Stimulated activated naive CD4-positive, alpha-beta T cell treated with Interleukin-2 at 50 U/mL for 16 hours (primary cell): ENCODE results near the gene STAT5B.
"Not testable (repeated sequence)": the region's sequence is repeated elsewhere in the genome, so short reads cannot be mapped to it uniquely, and the experiment has no call there.

Experiments used
- DNase-seq: peaks from one replicate; lab custom pipeline; 2025; lab: John Stamatoyannopoulos, UW

The STAT5B gene

DNA sequence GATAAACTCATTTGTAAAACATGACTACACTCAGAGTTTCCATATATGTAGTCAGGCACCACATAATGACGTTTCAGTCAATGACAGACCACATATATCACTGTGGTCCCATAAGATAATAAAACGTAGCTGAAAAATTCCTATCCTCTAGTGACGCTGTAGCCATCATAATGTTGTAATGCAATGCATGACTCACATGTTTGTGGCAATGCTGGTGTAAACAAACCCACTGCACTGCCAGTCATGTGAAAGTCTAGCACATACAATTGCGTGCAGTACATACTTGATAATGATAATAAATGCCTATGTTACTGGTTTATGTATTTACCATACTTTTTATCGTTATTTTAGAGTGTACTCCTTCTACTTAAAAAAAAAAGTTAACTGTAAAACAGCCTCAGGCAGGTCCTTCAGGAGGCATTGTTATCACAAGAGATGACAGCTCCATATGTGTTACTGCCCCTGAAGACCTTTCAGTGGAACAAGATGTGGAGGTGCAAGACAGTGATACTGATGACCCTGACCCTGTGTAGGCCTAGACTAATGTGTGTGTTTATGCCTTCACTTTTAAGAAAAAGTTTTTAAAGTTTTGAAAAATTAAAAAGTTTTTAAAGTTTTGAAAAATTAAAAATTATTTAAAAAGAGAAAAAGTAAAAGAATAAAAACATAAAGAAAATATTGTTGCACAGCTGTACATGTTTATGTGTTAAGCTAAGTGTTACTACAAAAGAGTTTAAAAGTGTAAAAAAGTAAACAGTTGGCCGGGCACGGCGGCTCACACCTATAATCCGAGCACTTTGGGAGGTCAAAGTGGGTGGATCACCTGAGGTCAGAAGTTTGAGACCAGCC is 9.0 kb downstream of the STAT5B start:
- peak; percentile 40 for DNase-seq

DNA sequence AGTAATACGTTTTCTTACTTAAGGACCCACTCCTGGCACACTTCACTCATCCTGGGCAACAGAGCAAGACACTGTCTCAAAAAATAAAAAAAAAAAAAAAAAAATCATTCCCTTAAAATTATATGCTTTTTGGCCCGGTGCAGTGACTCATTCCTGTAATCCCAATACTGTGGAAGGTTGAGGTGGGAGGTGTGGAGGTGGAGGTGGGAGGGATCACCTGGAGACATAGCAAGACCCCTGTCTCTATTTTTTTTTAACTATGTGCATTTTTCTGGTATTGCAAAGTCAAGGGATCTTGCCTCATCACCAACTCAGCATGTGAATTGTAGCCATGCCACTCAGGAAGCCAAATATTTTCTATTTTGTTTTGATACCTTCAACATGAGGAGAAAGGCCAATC is 9.7 kb downstream of the STAT5B start:
- no peak for DNase-seq

DNA sequence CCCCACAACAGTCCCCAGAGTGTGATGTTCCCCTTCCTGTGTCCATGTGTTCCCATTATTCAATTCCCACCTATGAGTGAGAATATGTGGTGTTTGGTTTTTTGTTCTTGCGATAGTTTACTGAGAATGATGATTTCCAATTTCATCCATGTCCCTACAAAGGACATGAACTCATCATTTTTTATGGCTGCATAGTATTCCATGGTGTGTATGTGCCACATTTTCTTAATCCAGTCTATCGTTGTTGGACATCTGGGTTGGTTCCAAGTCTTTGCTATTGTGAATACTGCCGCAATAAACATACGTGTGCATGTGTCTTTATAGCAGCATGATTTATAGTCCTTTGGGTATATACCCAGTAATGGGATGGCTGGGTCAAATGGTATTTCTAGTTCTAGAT is 11.8 kb downstream of the STAT5B start:
- not testable (repeated sequence) for DNase-seq

DNA sequence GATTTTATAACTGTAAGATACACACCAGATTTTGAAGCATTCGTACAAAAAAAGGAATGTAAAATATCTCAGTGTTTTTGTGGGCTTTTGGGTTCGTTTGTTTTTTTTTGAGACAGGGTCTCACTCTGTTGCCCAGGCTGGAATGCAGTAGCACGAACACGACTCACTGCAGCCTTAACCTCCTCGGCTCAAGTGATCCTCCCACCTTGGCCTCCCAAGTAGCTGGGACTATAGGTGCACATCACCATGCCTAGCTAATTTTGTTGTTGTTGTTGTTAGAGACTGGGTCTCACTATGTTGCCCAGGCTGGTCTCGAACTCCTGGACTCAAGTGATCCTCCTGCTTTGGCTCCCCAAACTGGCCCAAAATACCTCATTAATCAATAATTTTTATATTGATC is 15.9 kb downstream of the STAT5B start:
- DNase-seq = no peak

DNA sequence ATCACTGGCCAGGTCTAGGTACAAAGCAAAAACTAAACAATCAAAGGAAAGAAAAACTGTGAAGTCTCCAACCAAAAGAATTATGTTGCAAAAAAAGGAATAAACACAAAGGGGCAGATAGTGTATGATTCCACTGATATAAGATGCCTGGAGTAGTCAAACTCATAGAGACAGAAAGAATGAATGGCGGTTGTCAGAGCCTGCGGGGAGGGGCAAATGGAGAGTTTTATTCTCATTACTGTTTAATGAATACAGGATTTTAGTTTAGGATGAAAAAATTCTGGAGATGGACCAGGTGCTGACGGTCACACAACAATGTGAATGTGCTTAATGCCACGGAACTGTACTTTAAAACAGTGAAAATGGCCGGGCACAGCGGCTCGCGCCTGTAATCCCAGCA is 20.7 kb downstream of the STAT5B start:
- DNase-seq = no peak

DNA sequence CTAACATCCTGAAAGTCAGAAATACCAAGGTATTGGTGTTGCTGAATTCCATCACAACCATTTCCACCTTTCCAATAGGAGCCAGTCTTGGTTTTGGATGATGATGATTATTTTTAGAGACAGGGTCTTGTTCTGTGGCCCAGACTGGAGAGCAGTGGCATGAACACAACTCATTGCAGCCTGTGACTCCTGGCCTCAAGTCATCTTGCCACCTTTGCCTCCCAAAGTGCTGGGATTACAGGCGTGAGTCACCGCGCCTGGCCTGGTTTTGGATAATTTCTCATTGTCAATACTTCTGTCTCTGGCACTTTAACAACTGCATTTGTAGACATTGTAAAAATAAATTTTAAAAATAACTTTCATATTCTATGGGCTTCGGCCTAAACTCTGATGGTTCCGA is 22.6 kb downstream of the STAT5B start:
- DNase-seq = no peak

DNA sequence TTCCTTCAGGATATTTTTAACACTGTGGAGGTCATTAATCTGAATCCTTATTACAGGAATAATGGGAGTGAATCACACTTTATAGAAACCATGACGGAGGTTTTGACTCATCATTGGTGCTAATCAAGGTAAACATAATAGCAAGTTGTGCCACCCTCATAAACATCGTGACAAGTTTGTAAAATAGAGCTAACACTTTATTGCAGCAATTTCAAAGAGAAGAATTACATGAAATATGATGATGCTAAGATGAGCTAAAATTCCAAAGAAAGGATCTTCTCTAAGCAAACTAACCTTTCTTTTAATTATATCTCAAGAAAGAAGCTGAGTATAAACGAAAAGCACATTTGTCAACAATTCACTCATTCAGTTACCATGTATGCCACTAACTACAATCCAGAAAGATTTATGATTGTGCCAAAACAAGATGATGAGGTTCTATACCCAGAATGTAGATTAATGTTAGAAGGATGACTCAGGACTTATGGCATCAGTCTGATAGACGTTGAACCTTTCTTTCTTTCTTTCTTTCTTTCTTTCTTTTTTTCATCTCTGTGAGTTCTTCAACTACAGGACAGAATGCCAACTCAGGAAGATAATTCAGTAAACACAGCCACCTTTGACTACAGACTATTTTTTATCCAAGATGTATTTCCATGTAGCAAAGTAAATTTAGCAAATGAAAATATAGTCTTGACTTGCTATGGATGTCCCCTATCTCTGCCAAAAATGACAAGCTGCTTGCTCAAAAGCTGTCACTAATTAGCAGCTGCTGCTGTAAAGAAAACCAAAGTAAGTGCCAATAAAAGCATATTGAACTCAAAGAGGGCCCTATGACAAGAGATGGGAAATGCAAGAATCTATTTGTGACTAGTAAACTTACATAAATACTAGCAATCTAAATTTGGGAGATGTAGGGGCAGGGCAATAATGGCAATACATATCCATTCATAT is 23.3 kb downstream of the STAT5B start:
- no peak for DNase-seq

DNA sequence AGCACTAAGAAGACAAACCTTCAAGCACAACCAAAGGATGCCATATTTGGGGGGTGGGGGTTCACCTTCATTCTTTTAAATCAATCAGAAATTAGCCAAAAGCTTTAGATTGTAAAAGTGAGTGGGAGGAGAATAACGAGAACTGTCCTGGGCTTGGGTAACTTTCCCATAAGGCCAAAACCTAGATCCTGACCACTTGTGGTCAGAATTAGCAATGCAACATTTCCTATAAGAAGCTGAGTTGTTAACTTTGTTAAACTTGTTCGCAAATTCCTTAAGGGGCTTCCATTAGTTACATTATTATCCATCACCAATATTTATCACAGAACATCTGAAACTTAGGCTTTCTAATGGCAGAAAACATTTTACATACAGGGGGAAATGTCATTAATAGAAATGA is 25.1 kb downstream of the STAT5B start:
- no peak for DNase-seq

DNA sequence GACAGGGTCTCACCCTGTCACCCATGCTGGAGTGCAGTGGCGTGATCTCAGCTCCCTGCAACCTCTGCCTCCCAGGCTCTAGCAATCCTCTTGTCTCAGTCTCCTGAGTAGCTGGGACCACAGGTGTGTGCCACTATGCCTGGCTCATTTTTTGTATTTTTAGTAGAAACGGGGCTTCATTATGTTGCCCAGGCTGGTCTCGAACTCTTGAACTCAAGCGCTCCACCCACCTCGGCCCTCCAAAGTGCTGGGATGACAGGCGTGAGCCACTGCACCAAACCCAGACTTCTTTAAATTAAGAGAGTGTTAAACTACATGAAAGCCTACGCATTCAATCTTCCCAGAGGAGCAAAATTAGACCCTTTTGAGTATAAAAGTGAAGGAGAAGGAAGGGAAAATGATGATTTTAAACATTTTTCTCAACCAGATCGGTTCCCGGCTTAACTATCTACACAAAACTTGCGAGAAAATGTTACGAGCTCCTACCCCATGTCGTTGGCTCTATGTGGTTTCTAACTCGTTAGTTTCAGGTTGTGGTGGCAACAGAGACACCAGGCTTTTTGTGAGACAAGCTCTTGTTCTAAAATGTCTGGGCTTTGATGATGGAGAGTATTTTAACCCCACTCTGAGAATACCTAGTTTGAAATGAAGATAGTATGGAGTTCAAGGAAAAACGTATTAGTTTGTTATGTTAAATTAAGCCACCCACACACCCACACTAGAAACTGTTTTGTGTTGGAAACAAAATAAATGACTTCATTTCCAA is 26.3 kb downstream of the STAT5B start:
- peak; percentile 34 for DNase-seq

DNA sequence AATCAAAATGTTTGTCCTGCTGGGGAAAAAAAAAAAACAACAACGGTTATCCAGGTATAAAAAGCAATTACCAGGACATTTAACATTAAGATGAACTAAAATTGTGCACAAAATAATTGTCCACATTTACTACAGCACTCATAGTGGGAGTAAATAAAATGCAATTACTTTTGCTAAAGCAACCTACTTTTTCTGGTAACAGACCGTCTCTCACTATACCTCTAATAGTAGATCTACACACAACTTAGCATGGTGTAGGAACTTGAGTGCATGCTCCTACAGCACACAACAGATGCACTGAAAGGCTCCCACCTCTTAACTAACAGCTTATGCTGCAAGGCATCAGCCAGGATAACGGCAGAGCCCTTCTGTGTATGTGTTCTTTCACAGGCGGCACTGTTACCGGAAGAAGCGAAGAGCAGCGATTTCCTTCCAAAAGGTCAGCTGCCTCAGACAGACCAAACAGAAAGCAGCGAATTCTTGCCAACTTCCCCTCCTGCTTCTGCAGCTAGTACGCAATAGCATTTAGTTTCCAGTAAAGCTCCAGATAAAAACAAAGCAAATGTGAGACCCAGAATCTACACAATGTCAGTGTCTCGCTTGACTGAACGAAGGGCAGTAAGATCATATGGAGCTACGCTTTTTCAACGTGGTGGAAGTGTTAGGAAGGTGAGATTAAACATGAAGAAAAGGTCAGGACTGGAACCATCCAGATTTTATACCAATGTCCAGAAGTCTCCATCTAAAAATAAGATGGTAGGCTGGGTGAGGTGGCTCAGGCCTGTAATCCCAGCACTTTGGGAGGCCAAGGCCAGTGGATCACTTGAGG is 27.6 kb downstream of the STAT5B start:
- peak; percentile 72 for DNase-seq

DNA sequence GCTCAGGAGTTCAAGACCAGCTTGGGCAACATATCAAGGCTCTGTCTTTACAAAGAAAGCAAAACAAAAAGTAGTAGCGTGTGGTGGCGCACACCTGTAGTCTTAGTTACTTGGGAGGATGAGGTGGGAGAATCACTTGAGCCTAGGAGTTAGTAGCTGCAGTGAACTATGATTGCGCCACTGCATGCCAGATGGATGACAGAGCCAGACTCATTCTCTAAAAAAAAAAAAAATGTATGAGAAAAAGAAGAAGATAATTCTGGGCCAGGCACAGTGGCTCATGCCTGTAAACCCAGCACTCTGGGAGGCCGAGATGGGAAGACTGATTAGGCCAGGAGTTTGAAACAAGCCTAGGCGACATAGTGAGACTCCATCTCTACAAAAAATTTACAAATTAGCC is 28.5 kb downstream of the STAT5B start:
- no peak for DNase-seq

DNA sequence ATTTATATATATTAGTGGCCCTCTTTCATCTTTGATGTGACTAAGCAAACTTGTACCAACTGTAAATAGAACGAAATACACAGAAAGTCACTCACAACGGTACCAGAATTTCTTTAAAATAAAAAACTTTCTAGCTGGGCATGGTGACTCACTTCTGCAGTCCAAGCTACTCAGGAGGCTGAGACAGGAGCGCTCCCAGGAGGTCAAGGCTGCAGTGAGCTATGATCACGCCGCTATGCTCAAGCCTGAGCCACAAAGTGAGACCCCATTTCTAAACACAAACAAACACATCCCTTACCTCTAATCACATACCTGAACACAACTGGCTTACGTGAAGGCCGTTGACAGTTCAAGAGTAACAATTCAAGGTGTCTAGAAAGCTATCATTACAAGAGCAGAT is 29.7 kb downstream of the STAT5B start:
- no peak for DNase-seq

DNA sequence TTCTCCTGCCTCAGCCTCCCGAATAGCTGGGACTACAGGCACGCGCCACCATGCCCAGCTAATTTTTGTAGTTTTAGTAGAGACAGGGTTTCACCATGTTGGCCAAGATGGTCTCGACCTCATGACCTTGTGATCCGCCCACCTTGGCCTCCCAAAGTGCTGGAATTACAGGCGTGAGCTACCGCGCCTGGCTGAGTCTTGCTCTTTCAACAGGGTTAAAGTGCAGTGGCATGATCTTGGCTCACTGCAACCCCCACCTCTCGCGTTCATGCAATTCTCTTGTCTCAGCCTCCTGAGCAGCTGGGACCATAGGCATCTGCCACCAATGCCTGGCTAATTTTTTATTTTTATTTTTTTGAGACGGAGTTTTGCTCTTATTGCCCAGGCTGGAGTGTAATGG is 31.0 kb downstream of the STAT5B start:
- DNase-seq = not testable (repeated sequence)

DNA sequence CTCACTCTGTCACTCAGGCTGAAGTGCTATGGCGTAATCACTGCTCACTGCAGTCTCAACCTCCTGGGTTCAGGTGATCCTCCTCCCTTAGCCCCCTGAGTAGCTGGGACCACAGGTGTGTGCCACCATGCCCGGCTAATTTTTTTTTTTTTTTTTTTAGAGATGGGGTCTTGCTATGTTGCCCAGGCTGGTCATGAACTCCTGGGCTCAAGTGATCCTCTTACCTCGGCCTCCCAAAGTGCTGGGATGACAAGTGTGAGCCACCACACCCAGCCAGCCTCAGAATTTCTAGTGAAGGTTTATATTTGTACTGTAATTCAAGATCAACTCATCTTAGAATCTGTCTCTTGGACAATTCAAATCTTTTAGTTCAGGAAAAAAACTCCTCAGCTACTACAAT is 32.1 kb downstream of the STAT5B start:
- DNase-seq = not testable (repeated sequence)

DNA sequence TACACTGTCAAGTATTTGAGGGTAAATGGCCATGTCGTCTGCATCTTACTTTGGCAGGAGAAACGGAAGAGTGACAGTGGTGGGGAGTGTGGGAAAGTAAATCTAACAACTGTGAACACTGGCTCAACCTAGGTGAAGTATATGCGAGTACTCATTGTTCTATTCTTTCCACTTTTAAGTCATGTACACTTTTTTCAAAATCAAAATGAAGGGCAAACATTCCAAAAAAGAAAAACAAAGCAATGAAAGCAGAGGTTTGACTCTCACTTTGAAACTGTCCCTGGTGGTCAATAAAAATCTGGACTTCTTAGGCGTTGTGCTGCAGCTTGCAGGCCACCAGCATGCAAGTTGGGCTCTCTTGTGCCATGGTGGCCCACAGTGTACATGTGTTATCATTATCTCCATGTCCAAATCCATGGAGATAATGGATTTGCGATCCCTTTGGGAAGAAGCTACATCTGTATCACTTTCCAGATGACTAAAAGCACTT is 32.7 kb downstream of the STAT5B start:
- DNase-seq = no peak

DNA sequence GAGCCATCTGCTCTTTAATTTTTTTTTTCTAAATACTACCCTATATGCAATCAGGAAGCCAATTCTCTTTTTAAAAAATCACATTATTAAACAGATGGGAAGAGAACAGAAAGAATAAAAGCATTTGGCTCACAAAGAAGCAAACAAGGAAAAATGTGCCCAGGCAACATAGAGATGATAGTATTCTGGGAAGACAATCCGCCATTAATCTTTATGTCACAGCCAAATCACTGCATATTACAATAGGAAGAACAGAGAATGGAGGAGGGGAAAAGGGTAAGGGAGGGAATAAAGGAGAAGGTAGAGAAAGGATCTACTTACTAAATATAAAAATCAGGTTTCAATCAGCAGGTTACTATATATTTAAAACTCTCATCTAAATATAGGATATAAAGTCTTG is 34.3 kb downstream of the STAT5B start:
- DNase-seq = no peak

DNA sequence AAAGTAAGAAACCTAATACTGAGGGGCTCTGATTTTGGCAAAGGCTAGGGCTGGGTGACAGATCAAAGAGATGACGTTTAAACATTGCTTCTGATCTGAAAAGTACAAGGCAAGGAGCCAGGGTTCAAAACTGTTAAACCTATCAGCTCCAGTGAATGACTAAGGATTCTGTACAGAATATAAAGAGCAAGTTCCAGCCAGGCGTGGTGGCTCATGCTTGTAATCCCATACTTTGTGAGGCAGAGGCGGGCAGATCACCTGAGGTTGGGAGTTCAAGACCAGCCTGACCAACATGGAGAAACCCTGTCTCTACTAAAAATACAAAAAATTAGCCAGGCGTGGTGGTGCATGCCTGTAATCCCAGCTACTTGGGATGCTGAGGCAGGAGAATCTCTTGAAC is 35.3 kb downstream of the STAT5B start:
- not testable (repeated sequence) for DNase-seq

DNA sequence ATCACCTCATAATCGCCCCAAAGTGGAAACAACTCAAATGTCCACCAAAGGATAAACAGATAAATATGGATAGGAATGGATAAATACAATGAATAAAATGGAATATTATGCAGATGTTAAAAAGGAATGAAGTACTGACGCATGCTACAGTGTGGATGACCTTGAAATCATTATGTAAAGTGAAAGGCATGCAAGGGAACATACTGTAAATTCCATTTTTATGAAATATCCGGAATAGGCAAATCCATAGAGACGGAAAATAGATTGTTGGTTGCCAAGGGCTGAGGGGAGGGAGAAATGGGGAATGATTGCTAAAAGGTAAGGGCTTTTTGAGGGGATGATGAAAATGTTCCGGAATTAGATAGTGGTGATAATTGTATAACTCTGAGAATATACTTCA is 36.0 kb downstream of the STAT5B start:
- no peak for DNase-seq

DNA sequence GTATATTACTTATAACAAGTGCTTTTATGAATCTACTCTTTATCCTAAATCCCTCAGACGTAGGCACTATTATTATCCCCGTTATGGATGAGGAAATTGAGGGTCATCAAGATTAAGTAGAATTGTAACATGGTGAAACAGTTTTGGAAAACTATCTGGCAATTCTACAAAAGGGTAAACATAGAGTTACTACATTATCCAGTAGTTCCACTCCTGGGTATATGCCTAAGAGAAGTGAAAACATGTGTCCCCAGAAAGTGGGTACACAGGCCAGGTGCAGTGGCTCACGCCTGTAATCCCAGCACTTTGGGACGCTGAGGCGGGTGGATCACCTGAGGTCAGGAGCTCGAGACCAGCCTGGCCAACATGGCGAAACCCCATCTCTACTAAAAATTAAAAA is 36.6 kb downstream of the STAT5B start:
- DNase-seq = not testable (repeated sequence)

DNA sequence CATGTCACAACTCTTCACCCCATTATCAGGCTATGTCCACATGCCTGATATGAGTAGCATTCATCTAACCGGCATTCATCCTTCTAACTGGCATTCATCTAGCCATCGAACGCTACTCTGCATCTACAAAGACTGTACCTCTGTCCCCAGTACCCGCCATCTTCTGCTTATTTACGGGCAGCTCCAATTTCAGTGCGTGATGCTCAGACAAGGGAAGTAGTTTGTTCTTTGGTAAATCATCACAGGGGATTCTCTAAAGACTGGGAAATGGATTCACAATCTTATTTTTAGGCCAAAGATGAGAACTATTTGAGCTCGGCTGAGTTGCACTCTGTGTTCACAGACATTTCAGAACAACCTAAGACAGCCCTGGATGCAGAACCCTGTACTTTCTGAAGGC is 39.4 kb downstream of the STAT5B start:
- DNase-seq = no peak

DNA sequence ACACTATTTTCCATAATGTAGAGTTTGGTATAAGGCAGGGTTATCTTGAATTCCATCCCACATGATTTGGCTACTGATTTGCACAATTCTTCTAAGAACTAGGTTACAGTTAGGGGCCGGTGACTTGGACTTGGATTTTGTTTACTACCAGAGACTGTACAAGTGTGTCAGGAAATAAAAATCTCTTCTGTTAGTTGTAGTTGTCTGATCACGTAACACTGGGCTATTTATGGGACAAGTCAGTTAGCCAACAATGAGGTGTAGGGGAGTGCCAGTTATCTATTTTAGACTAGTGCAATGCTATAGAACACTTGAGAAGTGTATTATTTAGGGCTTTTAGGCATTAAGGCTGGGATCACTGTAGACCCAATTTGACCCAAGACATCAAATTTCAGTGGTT is 42.2 kb downstream of the STAT5B start:
- no peak for DNase-seq
